SK-N-SH (cell line): ENCODE data around the gene ENOX2. TPM values are rescaled to one million over a fixed set of nuclear protein-coding genes. Genes with fewer than 3 reads are reported as not detected.

Experiments used
- CTCF ChIA-PET: fragments of 300-600, 350-600 bp; formaldehyde crosslinking; extraction: SDS; loops from one replicate; lab custom pipeline; 2021; lab: Yijun Ruan, JAX
- POLR2A ChIA-PET: fragments of 350-600 bp; sonication (Branson Sonifier 250); formaldehyde crosslinking; extraction: SDS; loops from one replicate; lab custom pipeline; 2020; ENCODE audit warnings: antibody characterized with exemption, inconsistent platforms; lab: Yijun Ruan, JAX
- DNase-seq: peaks from one replicate; pipeline ENCODE4 v3.0.0; 2012
- H2AFZ ChIP-seq: fragments of 200-600 bp; sonication (generic); 2 replicates; pipeline ENCODE4 v1.8.1; 2016; ENCODE audit warnings: antibody characterized with exemption, mild to moderate bottlenecking, low read depth
- H3F3A ChIP-seq: fragments of 200-600 bp; sonication (generic); replicated peaks from 2 replicates; pipeline ENCODE3; 2016; ENCODE audit warnings: antibody characterized with exemption, mild to moderate bottlenecking; ENCODE audit not compliant: insufficient read depth
- H3K27ac ChIP-seq, 2 experiments: fragments of 200-500 bp in 1 of 2; fragments of 200-600 bp in 1 of 2; sonication (Bioruptor generic) in 1 of 2; sonication (generic), shearing (Covaris generic) in 1 of 2; 2 replicates each; pipeline versions ENCODE4 v1.5.1 to v1.6.1; 2014 to 2016; ENCODE audit warnings: low read depth in 2 of 2, inconsistent platforms in 1 of 2, low read length in 1 of 2, mild to moderate bottlenecking in 1 of 2, mixed read lengths in 1 of 2
- H3K27me3 ChIP-seq: fragments of 200-600 bp; sonication (generic), shearing (Covaris generic); 2 replicates; pipeline ENCODE4 v1.6.1; 2016; ENCODE audit warnings: mixed run types; ENCODE audit not compliant: insufficient read depth
- H3K36me3 ChIP-seq, 2 experiments: fragments of 200-500 bp in 1 of 2; fragments of 200-600 bp in 1 of 2; sonication (Bioruptor generic) in 1 of 2; sonication (generic) in 1 of 2; replicated peaks in 1 of 2; 2 replicates each; pipeline versions ENCODE3 to v1.5.1; 2014 to 2016; ENCODE audit warnings: low read length in 1 of 2, mild to moderate bottlenecking in 1 of 2; ENCODE audit not compliant: insufficient read depth in 2 of 2, control insufficient read depth in 1 of 2
- H3K4me1 ChIP-seq, 2 experiments: fragments of 200-500 bp in 1 of 2; fragments of 200-600 bp in 1 of 2; sonication (Bioruptor generic) in 1 of 2; sonication (generic), shearing (Covaris generic) in 1 of 2; 2 replicates each; pipeline versions ENCODE4 v1.5.1 to v1.6.1; 2014 to 2016; ENCODE audit warnings: low read depth in 1 of 2, low read length in 1 of 2, mixed run types in 1 of 2; ENCODE audit not compliant: insufficient read depth in 2 of 2, control insufficient read depth in 1 of 2
- H3K4me2 ChIP-seq: fragments of 200-600 bp; sonication (generic), shearing (Covaris generic); 2 replicates; pipeline ENCODE4 v1.6.1; 2017; ENCODE audit warnings: mixed run types
- H3K4me3 ChIP-seq, 2 experiments: fragments of 200-500 bp in 1 of 2; fragments of 200-600 bp in 1 of 2; sonication (Bioruptor generic) in 1 of 2; sonication (generic), shearing (Covaris generic) in 1 of 2; 2 replicates each; pipeline versions ENCODE4 v1.5.1 to v1.8.1; 2014 to 2016; ENCODE audit warnings: low read depth in 2 of 2, inconsistent platforms in 1 of 2, low read length in 1 of 2, mild to moderate bottlenecking in 1 of 2, mixed read lengths in 1 of 2, moderate library complexity in 1 of 2
- H3K79me2 ChIP-seq: fragments of 200-600 bp; sonication (generic); 2 replicates; pipeline ENCODE4 v1.8.1; 2017; ENCODE audit warnings: mild to moderate bottlenecking; ENCODE audit not compliant: insufficient read depth
- H3K9ac ChIP-seq: fragments of 200-600 bp; sonication (generic); 2 replicates; pipeline ENCODE4 v1.6.1; 2017; ENCODE audit warnings: mixed run types
- H3K9me2 ChIP-seq: fragments of 200-600 bp; sonication (generic); 2 replicates; pipeline ENCODE4 v1.6.1; 2017; ENCODE audit warnings: mixed run types
- H3K9me3 ChIP-seq: fragments of 200-600 bp; sonication (generic); 2 replicates; pipeline ENCODE4 v1.6.1; 2017; ENCODE audit warnings: mixed run types, mild to moderate bottlenecking, moderate library complexity
- H4K20me1 ChIP-seq: fragments of 200-600 bp; sonication (generic); 2 replicates; pipeline ENCODE4 v1.6.1; 2017; ENCODE audit warnings: mild to moderate bottlenecking, mixed run types; ENCODE audit not compliant: insufficient read depth
- CHD2 ChIP-seq: fragments of 150-350 bp; IDR thresholded peaks from 2 replicates; pipeline ENCODE4 v1.6.1; 2018; ENCODE audit warnings: low read length; ENCODE audit not compliant: partially characterized antibody
- EP300 ChIP-seq, 2 experiments: IDR thresholded peaks; 2 replicates each; pipeline versions ENCODE4 v1.4.0 to v1.6.1; 2012; ENCODE audit warnings: borderline replicate concordance in 1 of 2, low read depth in 1 of 2, low read length in 1 of 2
- EZH2phosphoT487 ChIP-seq: fragments of 200-600 bp; sonication (generic); IDR thresholded peaks from 2 replicates; pipeline ENCODE4 v1.6.1; 2017; ENCODE audit warnings: low read depth, mixed run types, mild to moderate bottlenecking, antibody characterized with exemption, moderate library complexity, borderline replicate concordance
- FOSL2 ChIP-seq: IDR thresholded peaks from 2 replicates; pipeline ENCODE4 v1.4.0; 2012; ENCODE audit warnings: low read depth, mild to moderate bottlenecking, moderate library complexity, borderline replicate concordance
- FOXJ3 ChIP-seq: sonication (generic); formaldehyde crosslinking; IDR thresholded peaks from 2 replicates; pipeline ENCODE4 v1.5.1; 2020; ENCODE audit warnings: mild to moderate bottlenecking, missing genetic modification reagents
- FOXM1 ChIP-seq: IDR thresholded peaks from 2 replicates; pipeline ENCODE4 v1.4.0; 2012; ENCODE audit warnings: low read depth, mild to moderate bottlenecking
- JUND ChIP-seq: IDR thresholded peaks from 2 replicates; pipeline ENCODE4 v1.4.0; 2012
- MXI1 ChIP-seq: IDR thresholded peaks from 2 replicates; pipeline ENCODE4 v1.6.1; 2012; ENCODE audit warnings: mild to moderate bottlenecking, low read depth, low read length, improper control_type of control experiment
- NRF1 ChIP-seq: IDR thresholded peaks from 2 replicates; pipeline ENCODE4 v1.6.1; 2012; ENCODE audit warnings: low read depth, mild to moderate bottlenecking, low read length
- POLR2AphosphoS5 ChIP-seq: IDR thresholded peaks from 2 replicates; pipeline ENCODE4 v1.6.1; 2012; ENCODE audit warnings: low read depth, low read length
- SMC3 ChIP-seq: IDR thresholded peaks from 2 replicates; pipeline ENCODE4 v1.6.1; 2012; ENCODE audit warnings: low read depth, low read length, improper control_type of control experiment
- TEAD4 ChIP-seq: IDR thresholded peaks from 2 replicates; pipeline ENCODE4 v1.4.0; 2012; ENCODE audit warnings: mild to moderate bottlenecking, borderline replicate concordance; ENCODE audit not compliant: insufficient read depth
- WGBS: methylation state at CpG from one replicate; pipeline ENCODE4 v1.1.6; 2017; ENCODE audit warnings: low lambda C conversion rate; 5-methylcytosine and 5-hydroxymethylcytosine counted together
- polyA plus RNA-seq, 3 experiments: library from polyadenylated mRNA; depleted of rRNA; stranded (reverse); fragments of >200 nt; gene quantifications; 2 replicates each; pipeline ENCODE4 v1.2.3, GENCODE V29; 2012
- TF ChIP-seq, protein P1 (sequence below): IDR thresholded peaks from 2 replicates; pipeline ENCODE4 v1.4.0; 2012; ENCODE audit warnings: low read depth, borderline replicate concordance
- TF ChIP-seq, protein P2 (sequence below): IDR thresholded peaks from 2 replicates; pipeline ENCODE4; 2012
- TF ChIP-seq, protein P3 (sequence below): IDR thresholded peaks from 2 replicates; pipeline ENCODE4 v1.4.0; 2012; ENCODE audit warnings: low read depth, borderline replicate concordance
- TF ChIP-seq, protein P4 (sequence below): IDR thresholded peaks from 2 replicates; pipeline ENCODE4 v1.4.0; 2012; ENCODE audit warnings: low read depth

The ENOX2 gene
- polyA plus RNA-seq, 1 of the 3 experiments (the other 2 are of a cell fraction): 8.8 TPM

DNA sequence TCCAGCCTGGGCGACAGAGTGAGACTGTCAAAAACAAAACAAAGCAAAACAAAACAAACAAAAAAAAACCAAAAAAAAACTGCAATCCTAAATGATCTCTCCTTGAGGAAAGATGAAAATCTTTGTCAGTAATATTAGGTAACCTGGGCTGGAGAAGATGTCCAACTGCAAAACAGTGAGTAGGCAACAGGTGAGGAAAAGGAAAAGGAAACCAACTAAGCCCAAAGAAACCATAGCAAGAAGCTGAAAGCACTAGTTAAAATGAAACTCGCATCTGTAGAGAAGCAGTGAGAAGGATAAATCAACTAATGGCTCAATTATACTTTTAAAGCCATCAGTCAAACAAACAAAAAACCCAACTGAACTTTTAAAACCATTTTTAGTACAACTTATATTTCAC is 54.2 kb downstream of the ENOX2 start:
- POLR2A ChIA-PET: no interaction called here
- TF ChIP-seq, protein P1, sequence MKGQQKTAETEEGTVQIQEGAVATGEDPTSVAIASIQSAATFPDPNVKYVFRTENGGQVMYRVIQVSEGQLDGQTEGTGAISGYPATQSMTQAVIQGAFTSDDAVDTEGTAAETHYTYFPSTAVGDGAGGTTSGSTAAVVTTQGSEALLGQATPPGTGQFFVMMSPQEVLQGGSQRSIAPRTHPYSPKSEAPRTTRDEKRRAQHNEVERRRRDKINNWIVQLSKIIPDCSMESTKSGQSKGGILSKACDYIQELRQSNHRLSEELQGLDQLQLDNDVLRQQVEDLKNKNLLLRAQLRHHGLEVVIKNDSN: no peak
- TF ChIP-seq NRF1: no peak
- TF ChIP-seq EP300 (IDR thresholded peaks at IDR 0.05; ENCODE audit: borderline replicate concordance in 1 of 2, low read depth in 1 of 2, low read length in 1 of 2): no peak
- TF ChIP-seq CHD2: no peak
- TF ChIP-seq TEAD4: no peak
- no peak for TF ChIP-seq FOSL2
- no peak overlapping the region for H3K27ac ChIP-seq
- no peak overlapping the region for H3K9ac ChIP-seq
- H3K79me2 ChIP-seq: no peaks in the 10 kb centered on the region
- DNase-seq: no peak
- H3F3A ChIP-seq: no peaks in the 10 kb centered on the region
- no peaks in the 10 kb centered on the region for H4K20me1 ChIP-seq
- no peaks in the 10 kb centered on the region for H3K27me3 ChIP-seq
- H3K4me3 ChIP-seq: no peak overlapping the region
- no peaks in the 10 kb centered on the region for H3K9me3 ChIP-seq
- no peaks in the 10 kb centered on the region for H3K9me2 ChIP-seq
- CTCF ChIA-PET: no interaction called here
- no peaks in the 10 kb centered on the region for H3K36me3 ChIP-seq
- no peaks in the 10 kb centered on the region; a peak in 1 of 4 replicates for H3K4me1 ChIP-seq
- H3K4me2 ChIP-seq: no peak overlapping the region
- WGBS: 51% methylated on average over 2 of the region's 2 CpGs
- no peak overlapping the region for H2AFZ ChIP-seq

DNA sequence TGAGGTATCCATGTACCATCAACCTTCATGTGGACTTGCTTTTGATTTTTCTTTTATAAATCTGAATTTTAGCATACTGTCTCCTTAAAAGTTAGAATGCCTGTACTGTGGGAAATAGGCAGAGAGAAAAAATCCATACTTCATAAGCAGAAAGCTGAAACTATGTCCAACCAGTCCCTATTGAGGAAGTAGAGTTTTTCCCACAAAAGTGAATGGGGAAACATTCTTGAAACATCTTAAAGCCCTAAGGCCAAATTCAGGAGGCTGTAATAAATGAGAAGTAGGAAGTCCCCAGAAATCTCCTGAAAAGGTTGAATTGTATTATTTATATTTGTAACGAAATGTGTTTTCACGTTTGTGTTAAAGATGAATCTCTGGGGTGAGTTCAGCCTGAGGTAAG is 56.3 kb downstream of the ENOX2 start:
- Histone ChIP-seq H2AFZ (no peak overlapping the region), H3K27me3 (no peaks in the 10 kb centered on the region), H3K4me2 (no peak overlapping the region), H3K27ac (no peak overlapping the region), H3K79me2 (no peaks in the 10 kb centered on the region), H3K9me2 (no peaks in the 10 kb centered on the region), H3F3A (no peaks in the 10 kb centered on the region), H3K36me3 (no peaks in the 10 kb centered on the region), H4K20me1 (no peaks in the 10 kb centered on the region), H3K4me1 (no peaks in the 10 kb centered on the region; a peak in 1 of 4 replicates), H3K9me3 (no peaks in the 10 kb centered on the region), H3K9ac (no peak overlapping the region), H3K4me3 (no peak overlapping the region)
- ChIA-PET POLR2A (no interaction called here), CTCF (interaction anchor here (0.6 to 1.1 kb wide), 2 partner anchors 10 to 409 kb away, joined by 3 read pairs; no protein-coding TSS in a partner anchor)
- WGBS: 47% methylated on average over 2 of the region's 2 CpGs
- no peak for TF ChIP-seq JUND
- TF ChIP-seq, protein P2, sequence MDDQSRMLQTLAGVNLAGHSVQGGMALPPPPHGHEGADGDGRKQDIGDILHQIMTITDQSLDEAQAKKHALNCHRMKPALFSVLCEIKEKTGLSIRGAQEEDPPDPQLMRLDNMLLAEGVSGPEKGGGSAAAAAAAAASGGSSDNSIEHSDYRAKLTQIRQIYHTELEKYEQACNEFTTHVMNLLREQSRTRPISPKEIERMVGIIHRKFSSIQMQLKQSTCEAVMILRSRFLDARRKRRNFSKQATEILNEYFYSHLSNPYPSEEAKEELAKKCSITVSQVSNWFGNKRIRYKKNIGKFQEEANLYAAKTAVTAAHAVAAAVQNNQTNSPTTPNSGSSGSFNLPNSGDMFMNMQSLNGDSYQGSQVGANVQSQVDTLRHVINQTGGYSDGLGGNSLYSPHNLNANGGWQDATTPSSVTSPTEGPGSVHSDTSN: no peak
- TF ChIP-seq, protein P1: no peak
- no peak for DNase-seq

DNA sequence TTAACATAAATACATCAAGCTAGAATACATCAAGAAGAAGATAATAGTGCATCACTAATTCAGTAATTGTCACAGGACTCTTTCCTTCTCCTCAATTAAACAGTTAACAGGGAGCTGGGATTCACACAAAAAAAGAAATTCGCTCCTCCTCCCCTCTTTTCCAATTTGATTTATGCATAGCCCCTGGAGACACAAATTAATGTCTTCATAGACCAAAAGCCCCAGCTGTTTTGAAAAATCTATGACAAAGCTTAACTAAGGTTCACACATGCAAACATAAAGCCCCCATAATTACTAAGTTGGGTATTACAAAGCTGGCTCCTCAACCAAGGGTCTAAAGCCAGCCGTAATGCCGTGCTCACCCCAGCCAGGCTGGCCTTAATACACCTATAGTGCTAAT is 61.2 kb downstream of the ENOX2 start:
- H3K27ac ChIP-seq: no peak overlapping the region
- no peaks in the 10 kb centered on the region for H3K36me3 ChIP-seq
- H3K9me2 ChIP-seq: 0 out of 2 replicates have a peak, but pooled peaks cover 4% of the 10 kb centered on the region
- ChIA-PET POLR2A (no interaction called here), CTCF (no interaction called here)
- H3F3A ChIP-seq: no peaks in the 10 kb centered on the region
- no peak overlapping the region for H3K9ac ChIP-seq
- no peaks in the 10 kb centered on the region for H3K9me3 ChIP-seq
- H3K4me1 ChIP-seq: no peaks in the 10 kb centered on the region; a peak in 1 of 4 replicates
- 44% methylated on average over 3 of the region's 3 CpGs for WGBS
- no peak overlapping the region for H3K4me3 ChIP-seq
- H3K79me2 ChIP-seq: no peaks in the 10 kb centered on the region
- no peaks in the 10 kb centered on the region for H4K20me1 ChIP-seq
- no peaks in the 10 kb centered on the region for H3K27me3 ChIP-seq
- DNase-seq: no peak
- H2AFZ ChIP-seq: no peak overlapping the region
- no peak overlapping the region for H3K4me2 ChIP-seq
- TF ChIP-seq FOXJ3 (CRISPR knock-in tag) (no peak), SMC3 (no peak), FOXM1 (no peak), EZH2phosphoT487 (no peak), MXI1 (no peak), CHD2 (no peak), POLR2AphosphoS5 (no peak)
- TF ChIP-seq, protein P2: no peak
- TF ChIP-seq, protein P3, sequence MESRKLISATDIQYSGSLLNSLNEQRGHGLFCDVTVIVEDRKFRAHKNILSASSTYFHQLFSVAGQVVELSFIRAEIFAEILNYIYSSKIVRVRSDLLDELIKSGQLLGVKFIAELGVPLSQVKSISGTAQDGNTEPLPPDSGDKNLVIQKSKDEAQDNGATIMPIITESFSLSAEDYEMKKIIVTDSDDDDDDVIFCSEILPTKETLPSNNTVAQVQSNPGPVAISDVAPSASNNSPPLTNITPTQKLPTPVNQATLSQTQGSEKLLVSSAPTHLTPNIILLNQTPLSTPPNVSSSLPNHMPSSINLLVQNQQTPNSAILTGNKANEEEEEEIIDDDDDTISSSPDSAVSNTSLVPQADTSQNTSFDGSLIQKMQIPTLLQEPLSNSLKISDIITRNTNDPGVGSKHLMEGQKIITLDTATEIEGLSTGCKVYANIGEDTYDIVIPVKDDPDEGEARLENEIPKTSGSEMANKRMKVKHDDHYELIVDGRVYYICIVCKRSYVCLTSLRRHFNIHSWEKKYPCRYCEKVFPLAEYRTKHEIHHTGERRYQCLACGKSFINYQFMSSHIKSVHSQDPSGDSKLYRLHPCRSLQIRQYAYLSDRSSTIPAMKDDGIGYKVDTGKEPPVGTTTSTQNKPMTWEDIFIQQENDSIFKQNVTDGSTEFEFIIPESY: no peak
- TF ChIP-seq, protein P4, sequence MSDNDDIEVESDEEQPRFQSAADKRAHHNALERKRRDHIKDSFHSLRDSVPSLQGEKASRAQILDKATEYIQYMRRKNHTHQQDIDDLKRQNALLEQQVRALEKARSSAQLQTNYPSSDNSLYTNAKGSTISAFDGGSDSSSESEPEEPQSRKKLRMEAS: no peak
